Panc1 (cell line): ENCODE measurements around the gene ASPM. TPM values are rescaled to one million over a fixed set of nuclear protein-coding genes. Genes with fewer than 3 reads are reported as not detected.

Source experiments
- ATAC-seq: fragments of 200-7000 bp; cut with Tn5 transposase; 2 replicates; pipeline ENCODE4 v1.9.1; 2020; ENCODE audit warnings: mild to moderate bottlenecking, moderate library complexity
- BruUV-seq: library from RNA; stranded (reverse); fragments of 400-500 nt; replicated peaks from 2 replicates; lab custom pipeline; 2021; lab: Mats Ljungman, UMichigan
- CTCF ChIA-PET: fragments of 300-600 bp; sonication (Branson Sonifier 250); formaldehyde crosslinking; loops from one replicate; lab custom pipeline; 2022; ENCODE audit warnings: antibody characterized with exemption; lab: Charles Lee
- POLR2A ChIA-PET: fragments of 300-600 bp; sonication (Branson Sonifier 250); formaldehyde crosslinking; loops from one replicate; lab custom pipeline; 2022; ENCODE audit warnings: antibody characterized with exemption; lab: Charles Lee
- DNase-seq: peaks from one replicate; pipeline ENCODE4 v3.0.0-alpha.2; 2010; ENCODE audit warnings: low read depth, low spot score
- H3K27ac ChIP-seq: 2 replicates; pipeline ENCODE4 v1.5.1; 2011; ENCODE audit warnings: mild to moderate bottlenecking, low read length, inconsistent platforms
- H3K27me3 ChIP-seq: fragments of 200-500 bp; sonication (Bioruptor generic); 2 replicates; pipeline ENCODE4 v1.6.0; 2014; ENCODE audit warnings: low read length, inconsistent platforms; ENCODE audit not compliant: control insufficient read depth, insufficient read depth
- H3K36me3 ChIP-seq: fragments of 200-500 bp; sonication (Bioruptor generic); 2 replicates; pipeline ENCODE4 v1.5.1; 2014; ENCODE audit warnings: inconsistent platforms, mild to moderate bottlenecking, low read length, moderate library complexity; ENCODE audit not compliant: control insufficient read depth, insufficient read depth
- H3K4me1 ChIP-seq: 2 replicates; pipeline ENCODE4 v1.5.1; 2011; ENCODE audit warnings: inconsistent platforms, mild to moderate bottlenecking, low read length, moderate library complexity; ENCODE audit not compliant: control insufficient read depth, insufficient read depth
- H3K4me3 ChIP-seq, 2 experiments: 2 replicates each; pipeline ENCODE4 v1.5.1; 2011 to 2012; ENCODE audit warnings: low read depth in 2 of 2, low read length in 2 of 2, mild to moderate bottlenecking in 2 of 2, inconsistent platforms in 1 of 2, moderate library complexity in 1 of 2
- H3K9me3 ChIP-seq: fragments of 200-500 bp; sonication (Bioruptor generic); 2 replicates; pipeline ENCODE4 v1.5.1; 2014; ENCODE audit warnings: low read depth, mild to moderate bottlenecking, inconsistent platforms, low read length, moderate library complexity; ENCODE audit not compliant: control insufficient read depth, insufficient read depth
- CTCF ChIP-seq: fragments of 450-650 bp; IDR thresholded peaks from 2 replicates; pipeline ENCODE4 v1.5.1; 2017; ENCODE audit warnings: mild to moderate bottlenecking
- POLR2AphosphoS5 ChIP-seq: IDR thresholded peaks from 2 replicates; pipeline ENCODE4 v1.6.1; 2012; ENCODE audit warnings: mild to moderate bottlenecking, low read depth, low read length, moderate library complexity
- REST ChIP-seq, 2 experiments: IDR thresholded peaks; 2 replicates each; pipeline ENCODE4 v1.6.1; 2011 to 2012; ENCODE audit warnings: low read depth in 2 of 2, control low read depth in 1 of 2, low read length in 1 of 2, mild to moderate bottlenecking in 1 of 2, moderate library complexity in 1 of 2; ENCODE audit not compliant: insufficient read depth in 1 of 2
- SIN3A ChIP-seq: IDR thresholded peaks from 2 replicates; pipeline ENCODE4 v1.6.1; 2012; ENCODE audit warnings: low read depth, mild to moderate bottlenecking, low read length, moderate library complexity, borderline replicate concordance; ENCODE audit not compliant: insufficient read depth
- TCF7L2 ChIP-seq: IDR thresholded peaks from 2 replicates; pipeline ENCODE4 v1.6.1; 2011; ENCODE audit warnings: mild to moderate bottlenecking, low read depth, low read length, inconsistent platforms
- in situ Hi-C: cut with HindIII; loops from 2 replicates; pipeline ENCODE4 v1.10.0; 2016; ENCODE audit warnings: low sequenced_read_pairs, low pct_unique_long_range_greater_than_20kb
- intact Hi-C: fragments of 100-400 bp; cut with micrococcal nuclease; formaldehyde crosslinking; loops from one replicate; pipeline ENCODE4 v1.10.0; 2022; ENCODE audit not compliant: unreplicated experiment
- total RNA-seq: library from RNA; stranded (reverse); gene quantifications from one replicate; pipeline ENCODE4 v1.2.1, GENCODE V29; 2021; ENCODE audit not compliant: unreplicated experiment

ASPM gene
- total RNA-seq, 1 experiment from 2014 or later = 26.9 TPM

- in situ Hi-C loops = no loop called here
- intact Hi-C loops = no loop called here
- H3K27ac ChIP-seq = no peak overlapping the region
- BruUV-seq = no TSS peak
- no peak for TF ChIP-seq CTCF
- no peak for TF ChIP-seq TCF7L2
- no peak for TF ChIP-seq POLR2AphosphoS5
- TF ChIP-seq REST (IDR thresholded peaks at IDR 0.05; ENCODE audit: insufficient read depth in 1 of 2, low read depth in 2 of 2, low read length in 1 of 2) = no peak
- no peak for TF ChIP-seq SIN3A
- no peak for DNase-seq
- ChIA-PET POLR2A (no interaction called here), CTCF (no interaction called here)
- H3K27me3 ChIP-seq = no peaks in the 10 kb centered on the region
- H3K36me3 ChIP-seq = no peaks in the 10 kb centered on the region
- no peaks in the 10 kb centered on the region for H3K4me1 ChIP-seq
- no peaks in the 10 kb centered on the region for H3K9me3 ChIP-seq
- ATAC-seq = no peak
- no peak overlapping the region for H3K4me3 ChIP-seq
Observed at GRCh38 chr1:197073978-197074377, 72.5 kb downstream of the ASPM start.

- Histone ChIP-seq H3K9me3 (no peaks in the 10 kb centered on the region), H3K4me1 (no peaks in the 10 kb centered on the region), H3K27me3 (no peaks in the 10 kb centered on the region), H3K36me3 (no peaks in the 10 kb centered on the region), H3K4me3 (no peak overlapping the region), H3K27ac (no peak overlapping the region)
- CTCF ChIA-PET = no interaction called here
- TF ChIP-seq SIN3A = no peak
- TF ChIP-seq POLR2AphosphoS5 = no peak
- TF ChIP-seq CTCF = no peak
- no peak for TF ChIP-seq TCF7L2
- no peak for TF ChIP-seq REST (IDR thresholded peaks at IDR 0.05; ENCODE audit: insufficient read depth in 1 of 2, low read depth in 2 of 2, low read length in 1 of 2)
- in situ Hi-C loops (no loop called here), intact Hi-C loops (no loop called here)
- DNase-seq = no peak
- POLR2A ChIA-PET = no interaction called here
- no peak for ATAC-seq
- BruUV-seq = no TSS peak
Observed at GRCh38 chr1:197067457-197067818, 79.0 kb downstream of the ASPM start.
